ENCODE data around the gene KNTC1.

DNA sequence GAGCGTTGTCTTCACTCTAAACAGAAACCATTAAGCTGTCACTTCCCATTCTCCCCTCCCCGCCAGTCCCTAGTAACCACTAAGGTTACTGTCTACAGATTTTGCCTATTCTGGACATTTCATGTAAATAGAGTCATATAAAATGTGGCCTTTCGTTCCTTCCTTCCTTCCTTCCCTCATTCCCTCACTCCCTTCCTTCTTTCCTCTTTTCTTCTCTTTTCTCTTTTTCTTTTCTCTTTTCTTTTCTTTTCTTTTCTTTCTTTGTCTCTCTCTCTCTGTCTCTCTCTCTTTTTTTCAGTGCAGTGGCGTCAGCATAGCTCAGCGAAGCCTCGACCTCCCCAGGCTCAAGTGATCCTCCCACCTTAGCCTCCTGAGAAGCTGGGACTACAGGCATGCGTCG is 138.3 kb downstream of the KNTC1 start:
- TF ChIP-seq GLIS3 (CRISPR knock-in tag; IDR thresholded peaks at IDR 0.05) (no peak), ZFP3 (CRISPR knock-in tag; IDR thresholded peaks at IDR 0.05) (no peak), ZFP30 (CRISPR knock-in tag; IDR thresholded peaks at IDR 0.05) (no peak)
- TF ChIP-seq, protein P1, sequence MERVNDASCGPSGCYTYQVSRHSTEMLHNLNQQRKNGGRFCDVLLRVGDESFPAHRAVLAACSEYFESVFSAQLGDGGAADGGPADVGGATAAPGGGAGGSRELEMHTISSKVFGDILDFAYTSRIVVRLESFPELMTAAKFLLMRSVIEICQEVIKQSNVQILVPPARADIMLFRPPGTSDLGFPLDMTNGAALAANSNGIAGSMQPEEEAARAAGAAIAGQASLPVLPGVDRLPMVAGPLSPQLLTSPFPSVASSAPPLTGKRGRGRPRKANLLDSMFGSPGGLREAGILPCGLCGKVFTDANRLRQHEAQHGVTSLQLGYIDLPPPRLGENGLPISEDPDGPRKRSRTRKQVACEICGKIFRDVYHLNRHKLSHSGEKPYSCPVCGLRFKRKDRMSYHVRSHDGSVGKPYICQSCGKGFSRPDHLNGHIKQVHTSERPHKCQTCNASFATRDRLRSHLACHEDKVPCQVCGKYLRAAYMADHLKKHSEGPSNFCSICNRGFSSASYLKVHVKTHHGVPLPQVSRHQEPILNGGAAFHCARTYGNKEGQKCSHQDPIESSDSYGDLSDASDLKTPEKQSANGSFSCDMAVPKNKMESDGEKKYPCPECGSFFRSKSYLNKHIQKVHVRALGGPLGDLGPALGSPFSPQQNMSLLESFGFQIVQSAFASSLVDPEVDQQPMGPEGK (CRISPR knock-in tag; IDR thresholded peaks at IDR 0.05; ENCODE audit: borderline replicate concordance) = no peak
- TF ChIP-seq, protein P2, sequence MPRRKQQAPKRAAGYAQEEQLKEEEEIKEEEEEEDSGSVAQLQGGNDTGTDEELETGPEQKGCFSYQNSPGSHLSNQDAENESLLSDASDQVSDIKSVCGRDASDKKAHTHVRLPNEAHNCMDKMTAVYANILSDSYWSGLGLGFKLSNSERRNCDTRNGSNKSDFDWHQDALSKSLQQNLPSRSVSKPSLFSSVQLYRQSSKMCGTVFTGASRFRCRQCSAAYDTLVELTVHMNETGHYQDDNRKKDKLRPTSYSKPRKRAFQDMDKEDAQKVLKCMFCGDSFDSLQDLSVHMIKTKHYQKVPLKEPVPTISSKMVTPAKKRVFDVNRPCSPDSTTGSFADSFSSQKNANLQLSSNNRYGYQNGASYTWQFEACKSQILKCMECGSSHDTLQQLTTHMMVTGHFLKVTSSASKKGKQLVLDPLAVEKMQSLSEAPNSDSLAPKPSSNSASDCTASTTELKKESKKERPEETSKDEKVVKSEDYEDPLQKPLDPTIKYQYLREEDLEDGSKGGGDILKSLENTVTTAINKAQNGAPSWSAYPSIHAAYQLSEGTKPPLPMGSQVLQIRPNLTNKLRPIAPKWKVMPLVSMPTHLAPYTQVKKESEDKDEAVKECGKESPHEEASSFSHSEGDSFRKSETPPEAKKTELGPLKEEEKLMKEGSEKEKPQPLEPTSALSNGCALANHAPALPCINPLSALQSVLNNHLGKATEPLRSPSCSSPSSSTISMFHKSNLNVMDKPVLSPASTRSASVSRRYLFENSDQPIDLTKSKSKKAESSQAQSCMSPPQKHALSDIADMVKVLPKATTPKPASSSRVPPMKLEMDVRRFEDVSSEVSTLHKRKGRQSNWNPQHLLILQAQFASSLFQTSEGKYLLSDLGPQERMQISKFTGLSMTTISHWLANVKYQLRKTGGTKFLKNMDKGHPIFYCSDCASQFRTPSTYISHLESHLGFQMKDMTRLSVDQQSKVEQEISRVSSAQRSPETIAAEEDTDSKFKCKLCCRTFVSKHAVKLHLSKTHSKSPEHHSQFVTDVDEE (CRISPR knock-in tag; IDR thresholded peaks at IDR 0.05) = no peak

All from SK-N-SH treated with all-trans-retinoic acid at 6 μM for 48 hours (cell line).